Activated naive CD4-positive, alpha-beta T cell (primary cell): ENCODE results near the gene LIMK2.
"Not testable (repeated sequence)": the region's sequence is repeated elsewhere in the genome, so short reads cannot be mapped to it uniquely, and the experiment has no call there.

Experiments
- DNase-seq, 4 experiments: peaks; one replicate each; lab custom pipeline; 2025; lab: John Stamatoyannopoulos, UW

The LIMK2 gene

GRCh38 chr22:31211862-31212730 lies at the start of gene LIMK2:
Gene LIMK2, plus strand, starts transcription at chr22:31212298. Its CDS starts 111 bp downstream, at chr22:31212409.
- DNase-seq = peak; percentile 87 to 97 (median 94)

DNA sequence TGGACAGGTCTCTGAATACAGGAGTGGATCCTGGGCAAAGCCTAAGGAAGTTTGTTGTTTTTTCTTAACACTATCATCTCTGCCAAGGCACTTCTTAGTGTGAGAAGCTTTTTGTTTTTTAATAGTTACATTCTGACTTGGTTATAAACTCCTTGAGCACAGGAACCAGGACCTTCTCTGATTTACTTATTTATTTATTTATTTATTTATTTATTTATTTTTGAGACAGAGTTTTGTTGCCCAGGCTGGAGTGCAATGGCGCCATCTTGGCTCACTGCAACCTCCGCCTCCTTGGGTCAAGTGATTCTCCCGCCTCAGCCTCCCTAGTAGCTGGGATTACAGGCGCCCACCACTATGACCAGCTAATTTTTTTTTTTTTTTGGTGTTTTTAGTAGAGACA lies 41.1 kb upstream of the LIMK2 start:
- no peak for DNase-seq

DNA sequence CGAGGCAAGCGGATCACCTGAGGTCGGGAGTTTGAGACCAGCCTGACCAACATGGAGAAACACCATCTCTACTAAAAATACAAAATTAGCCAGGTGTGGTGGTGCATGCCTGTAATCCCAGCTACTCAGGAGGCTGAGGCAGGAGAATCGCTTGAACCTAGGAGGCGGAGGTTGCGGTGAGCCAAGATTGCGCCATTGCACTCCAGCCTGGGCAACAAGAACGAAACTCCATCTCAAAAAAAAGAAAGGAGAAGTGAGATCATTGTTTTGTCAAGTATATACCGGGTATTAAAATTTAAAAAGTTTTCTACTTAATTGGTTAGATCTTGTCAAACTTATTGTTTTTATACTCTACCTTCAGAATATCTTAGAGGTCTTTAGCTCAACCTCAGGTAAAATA lies 40.4 kb upstream of the LIMK2 start:
- not testable (repeated sequence) for DNase-seq

DNA sequence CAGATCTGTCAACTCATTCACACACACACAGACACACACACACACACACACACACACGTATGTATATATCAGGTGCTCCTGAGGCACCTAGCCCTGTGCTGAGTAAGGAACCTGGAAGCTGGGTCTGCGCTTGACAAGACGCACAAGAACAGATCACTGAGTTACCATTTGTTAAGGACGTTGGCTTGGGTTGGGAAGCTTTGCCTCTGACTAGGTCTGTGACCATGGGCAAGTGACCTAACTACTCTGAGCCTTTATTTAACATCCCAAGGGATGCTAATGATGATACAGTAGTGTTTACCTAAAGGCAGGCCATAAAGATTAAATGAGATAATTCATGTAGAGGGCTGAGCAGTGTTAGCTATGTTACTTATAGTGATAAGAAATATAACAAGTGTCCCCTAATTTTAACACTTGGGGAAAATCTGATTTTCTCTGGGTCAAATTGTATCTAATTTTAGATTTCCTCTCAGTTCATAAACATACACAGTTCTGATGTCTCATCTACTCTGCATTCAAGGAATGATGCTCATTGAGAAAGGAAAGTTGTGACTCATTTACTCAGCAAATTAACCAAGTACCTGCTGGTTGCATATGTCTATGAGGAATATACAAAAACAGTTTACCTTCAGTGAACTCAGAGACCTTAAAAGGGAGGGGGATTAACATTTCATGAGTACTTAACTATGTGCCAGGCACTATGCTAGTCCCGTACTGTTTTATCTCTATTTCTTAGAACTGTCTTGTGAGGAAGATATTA lies 38.5 kb upstream of the LIMK2 start:
- DNase-seq = no peak

DNA sequence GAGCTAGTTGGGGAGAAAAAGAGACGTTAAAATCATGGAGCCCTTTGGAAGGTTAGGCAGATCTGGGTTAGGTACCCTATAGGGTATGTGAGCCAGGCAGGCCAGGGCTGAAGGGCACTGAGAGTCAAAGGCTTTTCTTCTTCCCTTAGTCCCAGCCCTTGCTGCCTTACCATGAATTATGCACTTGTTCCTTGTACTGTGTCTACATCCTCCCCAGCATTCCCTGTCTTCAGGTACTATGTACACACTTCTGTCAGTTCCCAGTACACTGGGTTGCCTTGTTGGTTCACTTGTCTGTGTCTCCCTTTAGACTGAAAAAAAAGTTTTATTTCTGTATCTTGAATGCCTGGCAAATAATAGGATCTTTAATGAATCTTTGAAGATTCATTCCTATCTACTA lies 35.2 kb upstream of the LIMK2 start:
- DNase-seq = no peak

DNA sequence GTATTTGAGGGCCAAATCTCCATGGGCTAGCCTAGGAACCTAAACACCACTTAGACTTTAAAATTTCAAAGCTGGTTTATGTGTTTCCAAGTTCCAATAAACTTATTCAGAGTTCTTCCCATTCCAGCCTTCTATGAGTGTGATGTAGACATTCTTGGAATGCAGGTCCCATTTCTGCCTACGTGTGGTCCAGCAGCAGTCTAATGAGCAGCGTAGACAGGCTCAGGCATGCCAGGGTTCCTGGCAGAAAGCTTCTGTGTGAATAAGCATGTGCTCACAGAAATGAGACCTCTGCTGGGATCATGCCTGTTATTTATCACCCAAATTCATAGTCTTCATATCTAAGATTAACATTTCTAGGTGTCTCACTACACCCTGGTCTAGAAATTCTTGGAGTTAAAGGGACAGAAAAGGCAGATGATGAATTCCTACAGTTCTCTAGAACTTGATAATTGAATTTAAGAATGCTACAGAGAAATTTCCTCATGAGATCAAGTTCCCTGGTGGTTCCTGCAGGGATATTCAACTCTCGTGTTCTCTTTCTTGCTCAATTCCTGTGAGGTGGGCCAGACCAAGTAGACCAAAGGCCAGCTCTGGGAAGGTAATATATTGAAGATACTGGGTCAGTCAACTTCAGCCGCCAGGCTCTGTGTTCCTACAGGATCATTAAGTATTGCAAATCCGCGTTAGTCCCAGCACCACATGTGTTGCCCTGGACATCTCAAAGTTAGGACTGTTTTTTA lies 34.5 kb upstream of the LIMK2 start:
- DNase-seq = no peak

DNA sequence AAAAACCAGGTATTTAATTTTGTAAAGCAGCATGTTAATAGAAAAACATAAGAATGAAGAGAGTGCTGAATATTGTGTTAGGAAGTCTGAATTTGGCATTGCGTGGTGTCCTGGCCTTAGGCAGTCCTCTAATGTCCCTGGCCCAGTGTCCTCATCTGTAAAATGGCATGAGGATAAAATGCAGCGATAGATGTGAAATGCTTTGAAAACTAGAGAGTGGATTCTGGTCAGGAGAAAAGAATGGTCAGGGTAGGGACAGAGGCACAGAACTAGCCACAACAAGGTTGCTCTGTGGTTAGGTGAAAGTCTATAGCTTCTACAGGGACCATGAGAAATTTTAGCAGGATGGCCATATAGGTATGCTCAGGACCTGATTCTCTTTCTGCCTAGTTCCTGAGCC lies 33.2 kb upstream of the LIMK2 start:
- no peak for DNase-seq

GRCh38 chr22:31179345-31179744 lies 32.8 kb upstream of the LIMK2 start:
- no peak for DNase-seq

- DNase-seq = no peak
These were observed 28.1 kb upstream of the LIMK2 start for GRCh38 chr22:31184015-31184414.

DNA sequence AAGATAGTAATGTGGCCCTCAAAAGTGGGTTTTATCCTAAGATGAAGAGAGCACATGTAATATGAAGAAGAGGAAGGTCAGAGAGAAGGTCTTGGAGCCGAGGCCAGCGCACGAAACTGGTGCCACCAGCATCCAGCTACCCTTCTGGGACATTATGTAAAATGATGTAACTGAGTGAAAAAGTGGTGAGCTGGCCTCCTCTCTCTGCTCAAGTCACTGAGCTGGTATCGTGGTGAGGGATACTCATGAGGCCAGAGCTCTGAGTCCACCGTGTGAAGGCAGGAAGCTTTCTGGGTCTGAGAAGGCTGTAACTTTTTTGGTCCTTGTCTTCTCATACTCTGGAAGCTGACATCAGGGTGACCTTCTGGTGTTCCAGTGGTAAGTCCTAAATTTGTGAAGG lies 27.0 kb upstream of the LIMK2 start:
- no peak for DNase-seq

GRCh38 chr22:31187627-31188026 lies 24.5 kb upstream of the LIMK2 start:
- DNase-seq = no peak

DNA sequence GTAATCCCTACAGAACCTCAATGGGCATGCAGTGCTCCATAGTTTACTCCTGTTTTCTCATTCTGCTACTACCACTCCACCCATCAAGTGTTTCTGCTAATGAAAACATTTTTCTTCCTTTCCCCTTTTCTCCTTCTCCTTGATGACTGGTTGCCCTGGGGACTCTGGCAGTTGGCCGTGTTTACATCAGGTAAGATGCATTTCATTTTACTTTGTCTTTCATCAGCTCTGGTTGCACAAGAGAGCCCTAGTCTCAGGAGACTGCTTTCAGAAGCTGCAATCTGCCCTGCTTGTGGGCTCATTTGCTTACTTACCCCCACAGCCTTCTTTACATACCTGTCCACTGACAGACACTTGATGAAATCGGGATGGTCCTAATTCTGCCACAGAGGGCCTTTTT lies 19.6 kb upstream of the LIMK2 start:
- DNase-seq = no peak

GRCh38 chr22:31193092-31193491 lies 19.0 kb upstream of the LIMK2 start:
- no peak for DNase-seq

GRCh38 chr22:31194681-31195080 lies 17.4 kb upstream of the LIMK2 start:
- DNase-seq = not testable (repeated sequence)

DNA sequence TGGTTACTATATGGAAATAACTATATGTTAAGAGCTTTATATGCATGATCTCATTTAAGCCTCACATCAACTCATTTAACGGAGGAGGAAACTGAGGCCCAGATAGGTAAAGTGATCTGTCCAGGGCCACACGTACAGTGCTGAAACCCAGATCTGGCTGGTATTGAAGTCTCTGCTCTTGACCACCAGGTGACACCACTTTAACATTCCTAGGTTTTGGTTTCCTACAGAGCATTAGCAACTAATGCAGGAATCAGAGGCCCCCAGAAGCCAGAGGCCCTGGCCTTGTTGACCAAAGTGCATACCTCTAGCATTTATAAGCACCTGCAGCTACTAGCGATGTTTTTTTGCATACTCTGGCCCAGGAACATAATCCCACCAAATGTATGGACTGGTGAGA lies 12.9 kb upstream of the LIMK2 start:
- no peak for DNase-seq

GRCh38 chr22:31204352-31204984 lies 7.6 kb upstream of the LIMK2 start:
- not testable (repeated sequence) for DNase-seq

GRCh38 chr22:31205059-31205458 lies 7.0 kb upstream of the LIMK2 start:
- DNase-seq = not testable (repeated sequence)

- not testable (repeated sequence) for DNase-seq
These were observed 5.6 kb upstream of the LIMK2 start for GRCh38 chr22:31206460-31206859.

DNA sequence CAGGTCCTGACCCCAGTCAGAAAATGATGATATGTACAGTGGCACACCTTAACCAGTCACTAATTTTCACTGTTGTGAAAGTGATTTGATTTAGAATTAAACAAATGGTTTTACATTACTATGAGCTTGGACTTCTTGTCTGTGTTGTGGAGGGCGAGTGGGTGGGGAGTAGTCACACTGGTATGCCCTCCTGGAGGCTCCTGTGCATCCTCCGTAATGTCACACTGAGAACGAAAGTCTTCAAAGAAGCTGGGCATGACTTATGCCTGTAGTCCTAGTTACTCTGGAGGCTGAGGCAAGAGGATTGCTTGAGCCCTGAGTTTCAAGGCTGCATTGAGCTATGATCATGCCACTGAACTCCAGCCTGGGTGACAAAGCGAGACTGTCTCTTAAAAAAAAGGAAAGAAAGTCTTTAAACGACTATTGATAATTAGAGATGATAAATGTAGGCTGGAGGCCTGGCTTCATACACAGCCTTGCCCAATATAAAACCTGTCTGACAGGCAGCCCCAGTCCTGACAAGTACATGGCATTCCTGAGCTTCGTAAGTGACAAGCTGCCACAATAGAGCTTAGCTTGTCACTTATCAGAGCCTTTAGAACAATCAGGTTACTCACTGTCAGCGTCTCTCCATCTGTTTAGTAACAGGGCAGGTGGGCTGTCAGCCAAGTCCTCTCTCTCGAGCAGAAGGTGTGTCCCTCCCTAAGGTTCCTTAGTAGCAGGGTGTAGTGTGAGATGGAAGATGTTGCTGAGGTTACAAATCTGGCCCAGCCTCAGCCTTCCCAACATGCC lies 5.0 kb upstream of the LIMK2 start:
- DNase-seq = no peak

GRCh38 chr22:31210556-31211421 lies 1.3 kb upstream of the LIMK2 start:
- no peak for DNase-seq
